Measurements from ENCODE around the gene MIER2.
"Not testable (repeated sequence)": the region's sequence is repeated elsewhere in the genome, so short reads cannot be mapped to it uniquely, and the experiment has no call there.

Gene MIER2

GRCh38 chr19:387777-388176 lies 43.2 kb upstream of the MIER2 start:
- H3K36me3 ChIP-seq (ENCODE audit: insufficient read depth, low read length) = no peaks in the 10 kb centered on the region
- H3K27ac ChIP-seq (ENCODE audit: low read depth, low read length) = no peak overlapping the region
- H3K4me3 ChIP-seq (ENCODE audit: low read depth, low read length) = no peak overlapping the region
- H3K27me3 ChIP-seq (ENCODE audit: insufficient read depth, low read length) = peaks cover 4% of the 10 kb centered on the region; the same call in 1 of the 2 replicates
- no peak overlapping the region for H2AFZ ChIP-seq (ENCODE audit: low read length, unreplicated experiment)
- H3K79me2 ChIP-seq (ENCODE audit: control insufficient read depth, insufficient read depth, low read length, unreplicated experiment) = no peaks in the 10 kb centered on the region
- no peaks in the 10 kb centered on the region for H3K4me1 ChIP-seq (ENCODE audit: control insufficient read depth, insufficient read depth, low read length, unreplicated experiment)

DNA sequence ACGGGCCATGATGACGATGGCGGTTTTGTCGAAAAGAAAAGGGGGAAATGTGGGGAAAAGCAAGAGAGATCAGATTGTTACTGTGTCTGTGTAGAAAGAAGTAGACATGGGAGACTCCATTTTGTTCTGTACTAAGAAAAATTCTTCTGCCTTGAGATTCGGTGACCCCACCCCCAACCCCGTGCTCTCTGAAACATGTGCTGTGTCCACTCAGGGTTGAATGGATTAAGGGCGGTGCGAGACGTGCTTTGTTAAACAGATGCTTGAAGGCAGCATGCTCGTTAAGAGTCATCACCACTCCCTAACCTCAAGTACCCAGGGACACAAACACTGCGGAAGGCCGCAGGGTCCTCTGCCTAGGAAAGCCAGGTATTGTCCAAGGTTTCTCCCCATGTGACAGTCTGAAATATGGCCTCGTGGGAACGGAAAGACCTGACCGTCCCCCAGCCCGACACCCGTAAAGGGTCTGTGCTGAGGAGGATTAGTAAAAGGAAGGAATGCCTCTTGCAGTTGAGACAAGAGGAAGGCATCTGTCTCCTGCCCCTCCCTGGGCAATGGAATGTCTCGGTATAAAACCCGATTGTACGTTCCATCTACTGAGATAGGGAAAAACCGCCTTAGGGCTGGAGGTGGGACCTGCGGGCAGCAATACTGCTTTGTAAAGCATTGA lies 42.2 kb upstream of the MIER2 start:
- H2AFZ ChIP-seq (ENCODE audit: low read length, unreplicated experiment); H3K27ac ChIP-seq (ENCODE audit: low read depth, low read length); H3K4me3 ChIP-seq (ENCODE audit: low read depth, low read length); H3K27me3 ChIP-seq (ENCODE audit: insufficient read depth, low read length); H3K4me1 ChIP-seq (ENCODE audit: control insufficient read depth, insufficient read depth, low read length, unreplicated experiment); H3K79me2 ChIP-seq (ENCODE audit: control insufficient read depth, insufficient read depth, low read length, unreplicated experiment); H3K36me3 ChIP-seq (ENCODE audit: insufficient read depth, low read length): not testable (repeated sequence)

DNA sequence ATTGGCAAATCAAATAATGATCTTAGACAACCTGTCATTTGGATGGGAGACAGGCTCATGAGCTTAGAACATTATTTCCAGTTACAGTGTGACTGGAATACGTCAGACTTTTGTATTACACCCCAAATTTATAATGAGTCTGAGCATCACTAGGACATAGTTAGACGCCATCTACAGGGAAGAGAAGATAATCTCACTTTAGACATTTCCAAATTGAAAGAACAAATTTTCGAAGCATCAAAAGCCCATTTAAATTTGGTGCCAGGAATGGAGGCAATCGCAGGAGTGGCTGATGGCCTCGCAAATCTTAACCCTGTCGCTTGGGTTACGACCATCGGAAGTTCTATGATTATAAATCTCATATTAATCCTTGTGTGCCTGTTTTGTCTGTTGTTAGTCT lies 41.6 kb upstream of the MIER2 start:
- H3K27ac ChIP-seq (ENCODE audit: low read depth, low read length); H3K4me3 ChIP-seq (ENCODE audit: low read depth, low read length); H3K27me3 ChIP-seq (ENCODE audit: insufficient read depth, low read length): not testable (repeated sequence)

GRCh38 chr19:384799-385169 lies 40.2 kb upstream of the MIER2 start:
- Histone ChIP-seq H3K79me2 (ENCODE audit: control insufficient read depth, insufficient read depth, low read length, unreplicated experiment) (no peaks in the 10 kb centered on the region), H3K27me3 (ENCODE audit: insufficient read depth, low read length) (peaks cover 4% of the 10 kb centered on the region; the same call in 1 of the 2 replicates), H3K4me1 (ENCODE audit: control insufficient read depth, insufficient read depth, low read length, unreplicated experiment) (no peaks in the 10 kb centered on the region), H3K27ac (ENCODE audit: low read depth, low read length) (no peak overlapping the region), H3K36me3 (ENCODE audit: insufficient read depth, low read length) (no peaks in the 10 kb centered on the region), H3K4me3 (ENCODE audit: low read depth, low read length) (no peak overlapping the region), H2AFZ (ENCODE audit: low read length, unreplicated experiment) (no peak overlapping the region)

More for the DNA sequence above, 41.6 kb upstream of the MIER2 start:
- H3K36me3 ChIP-seq (ENCODE audit: insufficient read depth, low read length); H3K79me2 ChIP-seq (ENCODE audit: control insufficient read depth, insufficient read depth, low read length, unreplicated experiment); H2AFZ ChIP-seq (ENCODE audit: low read length, unreplicated experiment); H3K4me1 ChIP-seq (ENCODE audit: control insufficient read depth, insufficient read depth, low read length, unreplicated experiment): not testable (repeated sequence)

DNA sequence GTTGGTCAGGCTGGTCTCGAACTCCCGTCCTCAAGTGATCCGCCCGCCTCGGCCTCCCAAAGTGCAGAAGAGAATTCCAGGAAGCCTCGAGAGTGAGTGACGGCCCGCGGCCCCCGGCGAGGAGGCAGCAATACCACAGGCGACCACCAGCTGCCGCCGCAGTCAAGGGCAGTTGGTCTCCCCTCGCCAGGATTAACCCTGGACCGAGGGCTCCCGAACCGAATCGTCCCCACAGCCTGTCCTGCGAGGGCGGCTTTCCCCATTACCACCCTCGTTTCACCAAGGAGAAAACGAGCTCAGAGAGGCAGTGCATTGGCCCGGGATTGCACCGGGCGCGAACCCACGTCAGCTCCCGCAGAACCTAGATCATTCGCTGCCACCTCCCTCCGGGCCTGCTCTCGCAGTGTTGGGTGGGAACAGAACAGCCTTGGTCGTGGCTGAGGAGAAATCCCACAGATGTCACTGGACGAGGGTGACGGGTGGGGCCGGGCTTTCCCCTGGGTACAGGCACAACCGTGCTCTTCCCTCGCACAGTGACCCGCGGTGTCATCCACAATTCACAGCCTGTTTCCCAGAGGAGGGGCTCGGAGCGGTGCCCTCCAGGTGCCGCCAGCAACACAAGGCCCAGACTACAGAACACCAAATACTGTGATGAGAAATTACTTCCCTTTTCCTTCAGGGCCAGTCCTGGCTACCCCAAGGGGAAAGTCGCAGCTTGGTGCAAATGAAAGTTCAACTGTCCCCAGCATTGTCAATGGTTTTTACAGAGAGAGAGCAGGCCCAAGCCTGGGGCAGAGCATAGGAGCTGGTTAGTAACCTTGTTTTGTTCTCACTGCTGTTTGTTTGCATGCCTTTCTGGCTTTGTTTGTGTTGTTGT lies 39.6 kb upstream of the MIER2 start:
- H3K36me3 ChIP-seq (ENCODE audit: insufficient read depth, low read length) = no peaks in the 10 kb centered on the region
- no peak overlapping the region for H3K27ac ChIP-seq (ENCODE audit: low read depth, low read length)
- H3K27me3 ChIP-seq (ENCODE audit: insufficient read depth, low read length) = peaks cover 4% of the 10 kb centered on the region; the same call in 1 of the 2 replicates
- no peaks in the 10 kb centered on the region for H3K4me1 ChIP-seq (ENCODE audit: control insufficient read depth, insufficient read depth, low read length, unreplicated experiment)
- no peak overlapping the region for H2AFZ ChIP-seq (ENCODE audit: low read length, unreplicated experiment)
- H3K4me3 ChIP-seq (ENCODE audit: low read depth, low read length) = no peak overlapping the region
- no peaks in the 10 kb centered on the region for H3K79me2 ChIP-seq (ENCODE audit: control insufficient read depth, insufficient read depth, low read length, unreplicated experiment)

DNA sequence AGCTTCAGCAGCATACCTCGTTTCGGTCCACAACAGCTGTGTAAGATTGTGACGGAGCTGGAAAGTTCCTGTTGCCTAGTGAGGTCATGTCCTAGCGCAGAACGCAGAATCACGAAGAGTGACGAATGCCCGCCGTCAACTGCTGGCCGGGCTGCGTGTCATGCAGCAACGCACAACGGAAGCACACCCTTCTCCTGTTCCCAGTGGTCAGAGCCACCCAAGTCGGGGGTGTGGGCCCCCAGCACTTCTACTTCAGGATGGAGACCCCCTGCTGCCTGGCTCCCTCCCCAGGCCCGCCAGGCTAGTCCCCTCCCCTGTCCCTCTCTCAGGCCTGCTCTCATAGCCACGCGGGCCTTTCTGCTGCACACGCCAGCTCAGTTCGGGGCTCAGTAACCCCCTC lies 38.4 kb upstream of the MIER2 start:
- peaks cover 4% of the 10 kb centered on the region; the same call in 1 of the 2 replicates for H3K27me3 ChIP-seq (ENCODE audit: insufficient read depth, low read length)
- H3K4me1 ChIP-seq (ENCODE audit: control insufficient read depth, insufficient read depth, low read length, unreplicated experiment) = no peaks in the 10 kb centered on the region
- H3K36me3 ChIP-seq (ENCODE audit: insufficient read depth, low read length) = no peaks in the 10 kb centered on the region
- H2AFZ ChIP-seq (ENCODE audit: low read length, unreplicated experiment) = no peak overlapping the region
- no peak overlapping the region for H3K27ac ChIP-seq (ENCODE audit: low read depth, low read length)
- H3K4me3 ChIP-seq (ENCODE audit: low read depth, low read length) = no peak overlapping the region
- no peaks in the 10 kb centered on the region for H3K79me2 ChIP-seq (ENCODE audit: control insufficient read depth, insufficient read depth, low read length, unreplicated experiment)

DNA sequence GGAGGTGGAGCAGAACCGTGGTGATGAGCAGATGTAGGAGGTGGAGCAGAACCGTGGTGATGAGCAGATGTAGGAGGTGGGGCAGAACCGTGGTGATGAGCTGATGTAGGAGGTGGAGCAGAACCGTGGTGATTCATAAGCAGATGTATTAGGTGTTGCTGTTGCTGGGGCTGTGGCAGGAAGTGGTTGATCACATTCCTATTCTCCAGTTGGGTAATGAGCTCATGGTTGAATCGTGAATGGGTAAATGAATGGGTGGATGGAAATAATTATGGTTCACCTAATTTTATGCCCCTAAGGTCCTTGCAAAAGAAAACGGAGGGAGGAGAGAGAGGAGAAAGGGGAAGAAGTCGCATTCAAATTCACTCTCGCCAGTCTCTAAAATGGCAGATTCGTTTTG lies 38.0 kb upstream of the MIER2 start:
- H3K4me3 ChIP-seq (ENCODE audit: low read depth, low read length); H3K27me3 ChIP-seq (ENCODE audit: insufficient read depth, low read length); H3K79me2 ChIP-seq (ENCODE audit: control insufficient read depth, insufficient read depth, low read length, unreplicated experiment); H3K27ac ChIP-seq (ENCODE audit: low read depth, low read length); H3K36me3 ChIP-seq (ENCODE audit: insufficient read depth, low read length); H2AFZ ChIP-seq (ENCODE audit: low read length, unreplicated experiment); H3K4me1 ChIP-seq (ENCODE audit: control insufficient read depth, insufficient read depth, low read length, unreplicated experiment): not testable (repeated sequence)

- not testable (repeated sequence) for H3K4me1 ChIP-seq (ENCODE audit: control insufficient read depth, insufficient read depth, low read length, unreplicated experiment); H3K27ac ChIP-seq (ENCODE audit: low read depth, low read length); H3K27me3 ChIP-seq (ENCODE audit: insufficient read depth, low read length); H2AFZ ChIP-seq (ENCODE audit: low read length, unreplicated experiment); H3K79me2 ChIP-seq (ENCODE audit: control insufficient read depth, insufficient read depth, low read length, unreplicated experiment); H3K36me3 ChIP-seq (ENCODE audit: insufficient read depth, low read length); H3K4me3 ChIP-seq (ENCODE audit: low read depth, low read length)
These were observed 37.3 kb upstream of the MIER2 start for GRCh38 chr19:381901-382300.

GRCh38 chr19:380618-381219 lies 36.1 kb upstream of the MIER2 start:
- H3K27ac ChIP-seq (ENCODE audit: low read depth, low read length); H3K4me1 ChIP-seq (ENCODE audit: control insufficient read depth, insufficient read depth, low read length, unreplicated experiment); H3K79me2 ChIP-seq (ENCODE audit: control insufficient read depth, insufficient read depth, low read length, unreplicated experiment); H3K36me3 ChIP-seq (ENCODE audit: insufficient read depth, low read length); H3K4me3 ChIP-seq (ENCODE audit: low read depth, low read length); H3K27me3 ChIP-seq (ENCODE audit: insufficient read depth, low read length); H2AFZ ChIP-seq (ENCODE audit: low read length, unreplicated experiment): not testable (repeated sequence)

GRCh38 chr19:379796-380195 lies 35.2 kb upstream of the MIER2 start:
- Histone ChIP-seq H3K27ac (ENCODE audit: low read depth, low read length) (no peak overlapping the region), H2AFZ (ENCODE audit: low read length, unreplicated experiment) (no peak overlapping the region), H3K4me3 (ENCODE audit: low read depth, low read length) (no peak overlapping the region), H3K36me3 (ENCODE audit: insufficient read depth, low read length) (no peaks in the 10 kb centered on the region), H3K27me3 (ENCODE audit: insufficient read depth, low read length) (peaks cover 4% of the 10 kb centered on the region), H3K79me2 (ENCODE audit: control insufficient read depth, insufficient read depth, low read length, unreplicated experiment) (no peaks in the 10 kb centered on the region), H3K4me1 (ENCODE audit: control insufficient read depth, insufficient read depth, low read length, unreplicated experiment) (no peaks in the 10 kb centered on the region)

DNA sequence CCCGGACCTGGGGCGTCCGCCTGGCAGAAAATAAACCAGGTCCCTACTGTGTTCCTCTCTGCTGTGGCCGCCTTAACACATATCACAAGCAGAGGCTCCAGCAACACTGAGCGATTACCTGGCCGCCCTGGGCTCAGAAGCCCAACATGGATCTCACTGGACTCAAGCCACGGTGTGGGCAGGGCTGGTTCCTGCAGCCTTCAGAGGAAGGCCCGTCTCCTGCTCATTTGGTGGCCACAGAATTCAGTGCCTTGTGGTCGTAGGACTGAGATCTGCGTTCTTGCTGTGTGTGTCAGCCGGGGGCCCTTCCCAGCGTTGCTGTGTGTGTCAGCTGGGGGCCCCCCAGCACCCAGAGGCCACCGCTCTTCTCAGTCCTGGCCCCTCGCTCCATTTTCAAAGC lies 34.1 kb upstream of the MIER2 start:
- Histone ChIP-seq H3K27ac (ENCODE audit: low read depth, low read length) (no peak overlapping the region), H3K79me2 (ENCODE audit: control insufficient read depth, insufficient read depth, low read length, unreplicated experiment) (no peaks in the 10 kb centered on the region), H3K27me3 (ENCODE audit: insufficient read depth, low read length) (peaks cover 13% of the 10 kb centered on the region), H2AFZ (ENCODE audit: low read length, unreplicated experiment) (no peak overlapping the region), H3K4me3 (ENCODE audit: low read depth, low read length) (no peak overlapping the region), H3K4me1 (ENCODE audit: control insufficient read depth, insufficient read depth, low read length, unreplicated experiment) (no peaks in the 10 kb centered on the region), H3K36me3 (ENCODE audit: insufficient read depth, low read length) (no peaks in the 10 kb centered on the region)

Measured in ACC112 (cell line).